SK-N-MC (cell line): ENCODE data around the gene C10orf143.

ENCODE experiments used
- EZH2 ChIP-seq: fragments of 200-600 bp; sonication (generic); IDR thresholded peaks from one replicate; pipeline ENCODE4 v1.6.1; 2017; ENCODE audit warnings: antibody characterized with exemption
- POLR2AphosphoS5 ChIP-seq: IDR thresholded peaks from 2 replicates; pipeline ENCODE4 v1.6.1; 2012; ENCODE audit warnings: mild to moderate bottlenecking, low read depth, low read length, borderline replicate concordance

DNA sequence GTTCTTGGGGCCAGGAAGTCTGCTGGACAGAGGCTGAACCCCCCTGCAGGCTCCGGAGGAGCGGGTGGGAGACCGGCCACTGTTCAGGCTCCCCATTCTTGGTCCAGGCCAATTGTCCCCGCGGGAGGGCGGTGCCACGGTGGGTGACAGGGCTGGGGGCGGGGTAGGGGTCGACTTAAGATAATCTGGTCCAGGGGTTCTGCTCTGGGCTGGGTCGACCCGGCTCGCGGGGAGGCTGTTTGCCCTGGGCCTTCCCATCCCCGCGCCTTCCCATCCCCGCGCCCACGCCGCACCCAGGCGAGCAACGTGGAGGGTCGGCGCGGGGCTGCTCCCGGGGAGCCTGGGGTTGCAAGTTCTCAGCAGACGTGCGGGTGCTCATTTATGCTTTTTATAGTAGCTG, 18.3 kb upstream of the C10orf143 start:
- TF ChIP-seq POLR2AphosphoS5 (no peak), EZH2 (no peak)
